Smooth muscle cell of trachea (primary cell): ENCODE data around the gene TMEM132E. TPM values are rescaled to one million over a fixed set of nuclear protein-coding genes. Genes with fewer than 3 reads are reported as not detected.

Experiments used
- total RNA-seq: library from RNA; depleted of rRNA; stranded (reverse); fragments of >200 nt; gene quantifications from 2 replicates; pipeline ENCODE4 v1.2.1, GENCODE V29; 2014

The TMEM132E gene
- total RNA-seq: not detected in 2 replicates

DNA sequence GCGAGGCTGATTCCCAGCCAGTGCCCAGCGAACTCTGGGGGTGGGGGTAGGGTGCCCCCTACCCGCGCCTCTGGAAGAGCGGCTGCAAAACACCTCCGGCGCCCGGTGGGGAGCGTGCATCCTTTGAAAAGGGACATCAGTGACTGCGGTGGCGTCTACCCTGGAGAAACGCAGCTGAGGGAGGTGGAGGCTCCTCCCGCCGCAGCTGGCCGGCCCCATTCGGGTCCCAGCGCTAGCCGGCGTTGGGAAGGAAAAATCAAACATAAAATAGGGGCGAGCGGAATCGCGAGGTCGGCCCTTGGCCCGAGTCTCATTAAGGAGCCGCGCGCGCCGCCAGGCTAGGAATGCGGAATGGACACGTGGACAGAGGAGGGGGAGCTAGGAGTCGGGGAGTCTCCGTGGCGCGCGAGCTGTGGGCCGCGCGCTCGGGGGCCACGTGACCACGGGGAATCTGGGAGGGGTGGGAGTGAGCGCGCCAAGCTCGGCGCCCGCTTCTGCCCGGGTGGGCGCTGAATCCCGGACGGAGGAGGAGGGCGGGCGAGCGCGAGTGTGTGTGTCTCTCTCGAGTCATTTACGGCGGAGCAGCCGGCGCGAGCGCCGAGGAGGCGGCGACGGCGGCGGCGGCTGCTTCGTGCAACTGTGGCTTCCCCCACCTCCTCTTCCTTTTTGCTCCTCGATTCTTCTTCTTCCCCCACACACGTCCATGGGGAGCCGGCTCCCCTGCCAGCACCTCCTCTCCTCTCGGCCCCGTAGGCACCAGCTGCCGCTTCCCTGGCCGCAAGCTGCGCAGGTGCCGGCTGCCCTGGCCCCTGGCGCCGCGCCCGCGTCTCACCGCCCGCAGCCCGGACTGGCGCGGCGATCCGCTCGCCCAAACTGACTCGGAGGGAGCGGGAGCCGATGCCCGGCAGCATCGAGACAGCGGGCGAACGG, at the start of gene TMEM132E:
TSS of gene TMEM132E (plus strand) at position 566 of the 930 bp plus-strand sequence. CDS start 1,495 bp downstream, outside the sequence.

Other genes with a start within 250 kb of the TMEM132E start
- gene CCL13, start 223.1 kb upstream of the TMEM132E start, total RNA-seq: 1.8 TPM in 1 of 2 replicates, not detected in the other
- not detected in 2 replicates for gene CCL1, start 216.3 kb upstream of the TMEM132E start, total RNA-seq